GM12873 (cell line): Measurements from ENCODE around the gene NLRP1.

ENCODE experiments used
- TF ChIP-seq, protein P1 (sequence below): IDR thresholded peaks from 2 replicates; pipeline ENCODE4 v1.5.1; 2012; ENCODE audit warnings: low read depth, mild to moderate bottlenecking, moderate library complexity, low read length, control low read depth; ENCODE audit not compliant: insufficient read depth; ENCODE audit errors: missing control alignments

Gene NLRP1

GRCh38 chr17:5584383-5585286 is at the start of gene NLRP1:
Gene NLRP1 (minus strand): TSS chr17:5584509. CDS start chr17:5583957, 552 bp downstream.
- TF ChIP-seq, protein P1, sequence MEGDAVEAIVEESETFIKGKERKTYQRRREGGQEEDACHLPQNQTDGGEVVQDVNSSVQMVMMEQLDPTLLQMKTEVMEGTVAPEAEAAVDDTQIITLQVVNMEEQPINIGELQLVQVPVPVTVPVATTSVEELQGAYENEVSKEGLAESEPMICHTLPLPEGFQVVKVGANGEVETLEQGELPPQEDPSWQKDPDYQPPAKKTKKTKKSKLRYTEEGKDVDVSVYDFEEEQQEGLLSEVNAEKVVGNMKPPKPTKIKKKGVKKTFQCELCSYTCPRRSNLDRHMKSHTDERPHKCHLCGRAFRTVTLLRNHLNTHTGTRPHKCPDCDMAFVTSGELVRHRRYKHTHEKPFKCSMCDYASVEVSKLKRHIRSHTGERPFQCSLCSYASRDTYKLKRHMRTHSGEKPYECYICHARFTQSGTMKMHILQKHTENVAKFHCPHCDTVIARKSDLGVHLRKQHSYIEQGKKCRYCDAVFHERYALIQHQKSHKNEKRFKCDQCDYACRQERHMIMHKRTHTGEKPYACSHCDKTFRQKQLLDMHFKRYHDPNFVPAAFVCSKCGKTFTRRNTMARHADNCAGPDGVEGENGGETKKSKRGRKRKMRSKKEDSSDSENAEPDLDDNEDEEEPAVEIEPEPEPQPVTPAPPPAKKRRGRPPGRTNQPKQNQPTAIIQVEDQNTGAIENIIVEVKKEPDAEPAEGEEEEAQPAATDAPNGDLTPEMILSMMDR = no peak

- TF ChIP-seq, protein P1 = no peak
Observed at GRCh38 chr17:5631958-5632590, 47.8 kb upstream of the NLRP1 start.

- TF ChIP-seq, protein P1 = no peak
Observed at GRCh38 chr17:5630434-5630833, 46.1 kb upstream of the NLRP1 start.

DNA sequence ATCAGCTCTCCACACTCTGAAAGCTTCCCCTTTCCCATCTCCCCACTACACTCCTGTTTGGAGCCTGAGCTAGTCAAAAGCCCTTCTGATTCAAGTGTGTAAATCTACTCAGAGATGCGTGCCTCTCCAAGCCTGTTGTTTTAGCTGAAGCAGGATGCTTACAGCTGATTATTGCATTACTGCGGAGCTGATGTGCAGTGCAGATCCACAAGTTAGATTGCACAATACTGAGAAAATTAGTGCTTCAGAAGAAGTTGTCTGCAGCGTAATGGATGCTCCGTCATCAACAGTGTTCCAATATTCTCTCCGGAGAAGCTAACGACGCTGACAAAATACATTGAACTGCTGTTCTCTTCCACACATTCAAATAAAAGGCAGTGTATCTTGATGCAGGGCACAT is 44.8 kb upstream of the NLRP1 start:
- TF ChIP-seq, protein P1 = no peak

DNA sequence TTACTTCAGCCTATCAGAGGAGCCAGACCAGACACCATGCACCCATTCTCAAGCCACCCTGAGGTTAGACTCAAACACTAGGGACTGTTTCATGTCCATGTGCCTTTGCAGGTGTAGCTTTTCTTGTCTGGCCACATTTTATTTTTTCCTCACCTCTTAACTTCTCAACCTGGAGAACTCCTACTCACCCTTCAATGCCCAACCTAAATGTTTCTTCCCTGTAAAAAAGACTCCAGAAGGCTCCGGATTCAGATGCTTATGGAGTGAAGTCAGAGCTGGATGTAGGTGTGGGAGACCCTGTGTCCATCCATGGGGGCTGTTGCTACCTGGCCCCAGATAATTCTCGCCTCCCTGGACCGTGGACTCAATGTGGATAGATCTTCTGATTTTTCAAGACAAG is 44.0 kb upstream of the NLRP1 start:
- TF ChIP-seq, protein P1 = no peak

GRCh38 chr17:5624211-5624610 is 39.9 kb upstream of the NLRP1 start:
- TF ChIP-seq, protein P1 = no peak

GRCh38 chr17:5621729-5622128 is 37.4 kb upstream of the NLRP1 start:
- TF ChIP-seq, protein P1 = no peak
